Ramos (cell line): ENCODE measurements around the gene NLRC5.
"Not testable (repeated sequence)": the region's sequence is repeated elsewhere in the genome, so short reads cannot be mapped to it uniquely, and the experiment has no call there.

ENCODE experiments used
- in situ Hi-C: fragments of 300-500 bp; cut with MboI; formaldehyde crosslinking; loops from one replicate; pipeline ENCODE4 v1.14.3; 2022; ENCODE audit warnings: low sequenced_read_pairs; ENCODE audit not compliant: unreplicated experiment

Gene NLRC5

DNA sequence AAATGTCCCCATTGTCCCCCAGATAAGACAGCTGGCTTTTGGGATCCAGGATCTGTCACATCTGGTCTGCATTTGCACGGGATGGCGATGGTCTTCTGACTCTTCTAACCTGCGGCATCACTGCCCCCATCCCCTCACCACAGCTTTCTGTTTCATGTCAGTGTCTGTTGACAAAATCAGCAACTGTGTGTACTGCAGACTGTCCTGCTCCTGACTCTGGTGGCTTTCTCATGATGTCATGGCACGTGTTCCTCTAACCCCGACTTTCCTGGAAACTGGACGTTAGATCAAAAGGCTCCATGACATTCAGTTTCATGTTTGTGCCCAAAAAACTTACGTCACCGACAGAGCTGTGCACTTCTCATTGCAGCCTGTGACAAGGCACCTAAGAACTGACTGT, 73.0 kb downstream of the NLRC5 start:
- in situ Hi-C loops: no loop called here

DNA sequence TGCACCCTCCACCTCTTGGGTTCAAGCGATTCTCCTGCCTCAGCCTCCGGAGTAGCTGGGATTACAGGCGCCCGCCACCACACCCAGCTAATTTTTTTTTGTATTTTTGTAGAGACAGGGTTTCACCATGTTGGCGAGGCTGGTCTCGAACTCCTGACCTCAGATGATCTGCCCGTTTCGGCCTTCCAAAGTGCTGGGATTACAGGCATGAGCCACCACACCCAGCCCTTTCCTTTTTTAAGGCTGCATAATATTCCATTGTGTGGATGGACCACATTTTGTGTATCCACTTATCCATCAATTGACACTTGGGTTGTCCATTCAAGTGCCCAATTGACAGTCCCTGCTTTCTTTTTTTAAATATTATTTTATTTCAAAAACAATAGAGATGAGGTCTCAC, 73.8 kb downstream of the NLRC5 start:
- in situ Hi-C loops: not testable (repeated sequence)

DNA sequence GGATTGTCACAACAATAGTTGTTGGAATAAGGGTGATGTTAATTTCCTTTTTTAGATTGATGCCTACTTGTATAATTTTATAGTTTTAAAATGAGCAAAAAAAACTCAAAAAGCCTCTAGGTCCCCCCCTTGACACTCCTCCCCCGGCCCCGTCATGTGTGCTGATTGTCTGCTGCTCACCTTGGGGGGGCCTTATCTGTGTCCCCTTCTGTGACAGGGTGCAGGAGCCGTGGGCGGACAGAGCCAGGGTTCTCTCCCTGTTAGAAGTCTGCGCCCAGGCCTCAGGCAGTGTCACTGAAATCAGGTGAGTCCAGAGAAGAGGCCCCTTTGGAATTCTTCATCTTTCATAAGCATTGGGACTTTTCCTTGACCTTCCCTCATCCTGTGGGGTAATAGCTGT, 75.6 kb downstream of the NLRC5 start:
- in situ Hi-C loops: no loop called here

DNA sequence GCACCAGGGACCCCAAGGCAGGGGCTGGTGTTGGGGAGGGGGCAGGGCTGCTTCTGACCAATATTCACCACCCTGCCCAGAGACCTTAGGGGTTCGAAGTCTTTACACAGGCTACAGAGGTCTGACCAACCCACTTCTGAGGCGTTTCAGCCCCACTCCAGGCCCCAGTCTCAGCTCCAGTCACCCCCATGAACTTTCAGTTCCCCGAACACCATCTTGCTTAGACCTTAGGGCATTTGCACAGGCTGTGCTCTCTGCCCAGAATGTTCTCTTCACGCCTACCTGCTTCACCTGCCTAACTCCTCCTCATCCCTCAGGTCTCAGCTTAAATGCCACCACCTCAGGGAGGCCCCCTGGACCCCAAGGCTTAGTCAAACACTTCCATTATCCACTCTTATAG, 77.3 kb downstream of the NLRC5 start:
- in situ Hi-C loops: no loop called here

- in situ Hi-C loops: no loop called here
Observed at GRCh38 chr16:57067347-57067746, 78.0 kb downstream of the NLRC5 start.

DNA sequence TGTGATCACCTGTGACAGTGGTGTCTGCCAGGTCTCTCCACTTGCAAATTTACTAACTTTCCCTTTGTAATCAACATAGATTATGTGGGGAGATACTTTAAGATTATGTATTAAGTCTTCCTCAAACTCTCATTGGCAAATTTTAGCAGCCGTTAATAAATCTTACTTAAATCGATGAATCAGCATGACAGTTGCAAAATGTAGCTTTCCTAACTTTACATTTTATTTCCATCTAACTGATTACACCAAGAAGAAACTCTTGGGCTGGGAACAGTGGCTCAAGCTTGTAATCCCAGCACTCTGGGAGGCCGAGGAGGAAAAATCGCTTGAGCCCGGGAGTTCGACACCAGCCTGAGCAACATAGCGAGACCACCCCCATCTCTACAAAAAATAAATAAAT, 79.7 kb downstream of the NLRC5 start:
- in situ Hi-C loops: no loop called here

DNA sequence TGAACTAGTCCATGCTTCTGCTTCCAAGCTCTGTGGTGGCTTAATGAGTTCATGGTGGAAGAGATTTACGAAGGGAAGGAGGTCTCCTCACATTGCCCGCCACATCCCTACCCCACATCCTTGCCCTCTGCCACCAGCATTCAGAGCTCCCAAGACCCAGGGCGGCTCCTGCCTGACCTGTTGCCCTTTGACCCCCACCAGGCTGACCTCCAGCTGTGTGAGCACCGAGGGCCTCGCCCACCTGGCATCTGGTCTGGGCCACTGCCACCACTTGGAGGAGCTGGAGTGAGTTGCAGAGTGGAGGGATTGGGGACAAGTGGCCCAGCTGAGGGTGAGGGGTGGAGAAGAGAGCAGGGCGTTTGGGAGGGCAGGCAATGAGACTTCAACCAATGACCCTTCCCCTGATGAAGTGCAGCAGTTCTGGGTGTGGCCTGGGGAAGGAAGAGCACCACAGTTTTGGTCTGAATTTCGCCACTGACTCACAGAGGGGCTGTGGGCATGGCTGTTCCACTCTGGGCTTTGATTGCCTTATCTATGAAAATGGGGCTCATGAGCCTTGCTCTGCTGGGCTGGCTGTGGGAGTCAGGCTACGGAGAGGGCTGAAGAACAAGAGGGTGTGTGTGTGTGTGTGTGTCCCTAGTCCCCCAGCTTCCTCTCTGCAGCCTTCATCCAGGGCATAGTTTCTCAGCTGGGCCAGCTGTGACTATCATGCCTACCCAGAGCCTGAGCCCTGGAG, 80.4 kb downstream of the NLRC5 start:
- in situ Hi-C loops: no loop called here

DNA sequence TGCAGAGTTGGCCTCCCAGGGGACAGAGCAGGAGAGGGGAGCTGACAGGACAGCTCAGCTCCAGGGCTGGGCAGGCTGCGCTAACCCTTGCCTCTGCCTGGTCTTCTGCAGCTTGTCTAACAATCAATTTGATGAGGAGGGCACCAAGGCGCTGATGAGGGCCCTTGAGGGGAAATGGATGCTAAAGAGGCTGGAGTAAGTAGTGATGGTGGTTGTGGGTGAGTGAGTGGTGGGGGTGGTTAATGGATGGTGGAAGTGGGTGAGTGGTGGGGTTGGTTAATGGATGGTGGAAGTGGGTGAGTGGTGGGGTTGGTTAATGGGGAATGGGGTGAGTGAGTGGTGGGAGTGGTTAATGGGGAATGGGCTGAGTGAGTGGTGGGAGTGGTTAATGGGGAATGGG, 81.1 kb downstream of the NLRC5 start:
- in situ Hi-C loops: no loop called here

GRCh38 chr16:57071081-57071732, 81.8 kb downstream of the NLRC5 start:
- in situ Hi-C loops: not testable (repeated sequence)

- in situ Hi-C loops: no loop called here
Observed at GRCh38 chr16:57071831-57072582, 82.7 kb downstream of the NLRC5 start.

- in situ Hi-C loops: no loop called here
Observed at GRCh38 chr16:57072616-57073275, 83.4 kb downstream of the NLRC5 start.

GRCh38 chr16:57077714-57078113, 88.4 kb downstream of the NLRC5 start:
- in situ Hi-C loops: no loop called here

DNA sequence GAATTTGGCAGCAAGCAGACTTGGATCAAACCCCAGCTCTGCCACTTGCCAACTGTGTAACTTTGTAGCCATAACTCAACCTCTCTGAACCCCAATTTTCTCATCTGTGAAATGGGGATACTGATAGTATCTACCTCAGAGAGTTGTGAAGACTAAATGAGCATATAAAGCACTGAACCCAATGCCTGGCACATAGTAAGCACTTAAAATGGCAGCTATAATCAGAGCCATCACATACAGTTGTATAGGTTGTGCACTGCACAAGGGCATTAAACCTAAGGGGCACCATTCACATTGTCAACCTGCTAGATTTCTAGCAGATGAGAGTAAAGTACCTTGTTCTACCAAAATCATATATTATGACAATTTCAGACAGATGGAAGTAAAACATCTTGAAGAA, 92.4 kb downstream of the NLRC5 start:
- in situ Hi-C loops: loop anchor here (5.0 kb wide), 2 partner anchors 81 to 336 kb away; no protein-coding TSS in a partner anchor

DNA sequence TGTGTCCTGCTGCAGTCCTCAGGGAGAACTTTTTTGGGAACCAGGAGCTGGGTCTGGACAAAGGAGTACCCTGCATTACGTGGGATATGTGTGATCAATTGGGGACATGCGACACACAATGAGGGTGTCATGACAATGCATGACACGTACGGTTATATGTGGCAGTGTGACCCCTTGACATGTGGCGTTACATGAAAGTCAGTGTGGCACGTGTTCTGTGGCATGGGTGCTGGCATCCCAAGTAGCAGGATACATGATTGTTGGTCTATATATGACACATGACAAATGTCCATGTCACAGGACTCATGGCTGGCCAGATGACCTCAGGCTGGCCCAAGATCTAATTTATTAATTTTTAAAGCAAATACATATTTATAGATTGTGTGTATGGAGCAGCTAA, 93.3 kb downstream of the NLRC5 start:
- in situ Hi-C loops: loop anchor here (5.0 kb wide), 2 partner anchors 80 to 335 kb away; no protein-coding TSS in a partner anchor

GRCh38 chr16:57083485-57084126, 94.2 kb downstream of the NLRC5 start:
- in situ Hi-C loops: loop anchor here (5.0 kb wide), 2 partner anchors 79 to 334 kb away; no protein-coding TSS in a partner anchor

- in situ Hi-C loops: loop anchor here (5.0 kb wide), 2 partner anchors 78 to 333 kb away; no protein-coding TSS in a partner anchor
Observed at GRCh38 chr16:57084257-57084770, 95.0 kb downstream of the NLRC5 start.

- in situ Hi-C loops: loop anchor here (5.0 kb wide), 2 partner anchors 77 to 332 kb away; no protein-coding TSS in a partner anchor
Observed at GRCh38 chr16:57084996-57085395, 95.6 kb downstream of the NLRC5 start.

DNA sequence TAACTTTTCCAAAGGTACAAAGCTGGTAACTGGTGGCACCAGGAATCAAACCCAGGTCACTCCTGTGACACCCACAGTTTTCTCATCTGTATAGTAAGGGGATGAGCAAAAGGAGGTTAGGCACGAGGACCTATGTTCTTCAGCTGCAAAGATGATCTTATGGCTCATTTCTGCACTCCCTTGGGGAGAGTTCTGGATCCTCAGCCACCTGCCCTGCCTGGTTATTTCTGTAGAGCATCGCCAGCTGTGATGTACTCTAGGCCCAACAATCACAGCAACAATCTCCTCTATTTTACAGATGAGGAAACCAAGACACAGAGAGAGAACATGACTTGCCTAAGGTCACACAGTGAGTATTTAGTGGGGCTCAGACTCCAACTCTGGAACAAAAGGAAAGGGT, 97.6 kb downstream of the NLRC5 start:
- in situ Hi-C loops: no loop called here

DNA sequence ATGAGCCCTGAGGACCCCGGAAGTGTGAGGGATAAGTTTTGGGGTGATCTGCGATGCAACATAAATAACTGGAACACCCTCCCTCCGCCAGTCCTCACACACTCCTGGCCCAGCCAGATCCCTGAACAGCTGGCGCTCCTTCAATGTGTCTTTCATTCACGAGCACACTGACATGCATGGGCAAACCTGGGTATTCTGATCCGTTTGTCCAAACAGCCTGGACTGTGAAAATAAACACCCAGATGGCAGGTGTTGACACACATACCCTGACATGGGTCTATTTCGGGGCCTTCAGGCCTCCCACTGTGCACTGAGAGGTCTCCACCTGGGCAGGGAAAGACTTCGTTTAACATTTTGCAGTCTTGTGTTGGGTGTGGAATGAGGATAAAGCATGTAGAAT, 100.0 kb downstream of the NLRC5 start:
- in situ Hi-C loops: no loop called here
